ENCODE data around the gene TMEM63C.

TMEM63C gene

DNA sequence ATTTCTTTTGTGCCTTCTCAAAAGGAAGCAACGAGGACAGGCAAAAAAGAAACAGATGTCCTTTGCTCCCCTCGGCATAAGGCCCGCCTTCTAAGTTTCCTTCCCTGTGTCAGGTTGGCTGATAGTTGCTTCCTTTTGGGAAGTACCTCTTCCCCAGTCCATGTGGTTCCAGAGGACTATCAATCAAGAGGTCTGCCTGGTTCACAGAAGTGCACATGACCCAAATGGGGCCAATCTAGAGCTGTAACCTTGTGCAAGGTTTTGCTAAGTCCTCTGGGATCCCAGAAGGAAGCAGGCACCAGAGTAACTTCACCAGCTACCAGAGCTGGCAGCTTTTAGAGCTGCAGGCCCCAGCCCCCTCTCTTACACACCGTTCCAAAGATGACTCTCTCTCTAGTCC lies 42.6 kb downstream of the TMEM63C start:
- no peak for DNase-seq

DNA sequence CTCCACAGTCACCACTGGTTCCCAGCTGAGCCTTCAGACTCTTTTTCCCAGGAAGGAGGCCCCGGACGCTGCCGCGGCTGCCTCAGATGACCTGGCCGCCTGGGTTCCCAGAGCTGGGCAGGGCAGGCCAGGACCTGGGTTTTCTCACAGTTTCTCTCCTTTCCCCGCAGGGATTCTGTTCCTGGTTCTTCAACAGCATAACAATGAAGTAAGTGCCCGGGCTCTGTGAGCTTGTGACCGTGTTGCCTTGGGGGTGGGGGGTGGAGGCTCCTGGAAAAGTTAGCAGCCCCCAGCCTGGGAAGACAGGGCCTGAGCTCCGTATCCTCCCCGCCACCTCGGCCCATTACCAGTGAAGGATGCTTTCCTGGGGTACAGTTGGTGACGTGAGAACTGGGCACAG lies 43.7 kb downstream of the TMEM63C start:
- DNase-seq: no peak

DNA sequence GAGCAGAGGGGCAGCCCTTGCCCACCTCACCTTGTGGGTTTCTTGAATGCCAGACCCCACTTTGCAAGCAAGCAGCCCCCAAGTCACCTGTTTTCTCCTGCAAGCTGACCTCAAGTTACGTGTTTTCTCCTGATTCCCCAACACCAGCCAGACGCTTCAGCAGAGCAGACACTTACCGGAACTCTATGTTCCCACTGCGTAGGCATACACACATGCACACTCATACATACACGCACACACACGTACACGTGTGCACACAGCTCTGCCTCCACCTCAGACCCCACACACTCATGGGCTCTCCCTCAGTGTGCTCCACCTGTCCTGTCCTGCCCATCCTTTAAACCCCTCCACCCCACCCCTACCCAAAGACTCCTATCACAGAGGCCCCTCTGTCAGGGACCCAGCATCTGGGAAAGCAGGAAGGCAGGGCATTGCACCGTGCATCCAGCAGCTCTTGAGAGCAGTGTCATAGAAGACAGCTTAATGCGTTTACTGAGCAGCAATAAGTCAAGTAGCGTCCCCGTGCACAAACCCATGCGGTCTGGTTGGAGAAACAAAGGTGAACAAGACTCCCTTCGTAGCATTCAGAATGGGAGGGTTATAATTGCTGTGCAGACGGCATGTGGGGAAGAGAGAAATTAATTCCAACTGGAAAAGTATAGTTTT lies 44.4 kb downstream of the TMEM63C start:
- DNase-seq: no peak

DNA sequence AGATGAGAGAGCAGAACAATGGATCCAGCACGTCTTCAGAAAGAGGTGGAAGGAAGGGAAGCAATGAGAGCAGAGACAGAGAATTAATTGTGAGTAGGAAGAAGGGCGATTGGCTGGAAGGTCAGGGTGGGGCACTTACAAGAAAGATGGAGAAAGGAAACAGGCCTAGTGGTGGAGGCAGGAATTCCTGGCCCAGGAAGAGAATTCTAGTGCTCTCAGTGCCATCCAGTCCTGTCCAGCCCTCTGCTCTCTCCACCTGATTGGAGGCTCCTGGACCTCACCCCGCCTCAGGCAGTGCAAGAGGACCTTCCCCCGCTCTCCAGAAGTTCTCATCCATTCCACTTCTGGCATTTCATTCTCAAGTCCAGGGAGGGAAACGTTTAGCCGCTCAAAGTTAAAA lies 46.5 kb downstream of the TMEM63C start:
- no peak for DNase-seq

DNA sequence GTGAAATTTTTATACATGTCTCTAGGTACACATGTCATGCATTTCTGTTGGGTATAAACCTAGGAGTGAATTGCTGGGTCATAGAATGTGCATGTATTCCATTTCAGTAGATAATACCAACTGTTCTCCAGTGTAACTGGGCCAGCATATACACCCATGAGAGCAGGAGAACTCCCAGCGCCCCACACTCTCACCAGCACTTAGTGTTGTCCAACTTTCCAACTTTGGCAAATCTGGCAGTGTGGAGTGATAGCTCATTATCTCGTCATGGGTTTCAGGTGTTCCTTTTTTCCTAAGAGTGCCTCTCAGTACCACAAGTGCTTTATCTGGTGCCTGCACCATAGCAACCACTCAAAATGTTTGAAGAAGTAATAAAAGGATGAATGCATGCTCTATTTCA lies 49.3 kb downstream of the TMEM63C start:
- no peak for DNase-seq

DNA sequence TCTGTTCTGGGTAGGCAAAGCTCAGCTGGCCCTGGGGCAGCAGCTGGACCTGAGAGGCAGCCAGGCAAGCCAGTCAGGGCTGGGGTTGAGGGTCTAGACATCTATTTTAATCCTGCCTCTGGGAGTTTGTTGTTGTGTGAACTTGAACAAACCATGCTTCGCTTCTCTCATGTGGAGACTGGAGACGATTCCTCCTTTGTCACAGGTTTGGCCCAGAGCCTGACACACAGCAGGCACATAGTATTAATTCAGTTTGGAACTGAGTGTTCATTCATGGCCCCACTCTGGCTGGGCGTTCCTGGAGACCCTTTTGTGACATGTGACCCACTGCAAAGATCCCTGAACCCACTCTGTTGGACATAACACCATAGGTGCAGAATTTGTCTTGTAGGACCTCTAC lies 50.1 kb downstream of the TMEM63C start:
- DNase-seq: no peak

DNA sequence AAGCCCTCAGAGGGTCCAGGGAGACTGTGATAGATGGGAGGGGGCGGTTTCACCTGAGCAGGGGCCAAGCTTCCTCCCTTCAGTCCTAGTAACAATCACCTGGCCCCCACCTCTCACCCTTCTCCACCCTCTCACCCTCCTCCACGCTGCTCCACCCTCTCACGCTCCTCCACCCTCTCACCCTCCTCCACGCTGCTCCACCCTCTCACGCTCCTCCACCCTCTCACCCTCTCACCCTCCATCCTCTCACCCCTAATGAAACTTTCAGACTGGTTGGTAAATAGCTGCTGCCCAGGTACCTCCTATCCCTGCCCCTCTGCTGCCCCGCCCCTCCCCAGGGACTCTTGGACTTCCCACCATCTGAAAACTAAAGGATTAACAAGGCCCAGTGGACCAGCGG lies 55.2 kb downstream of the TMEM63C start:
- no peak for DNase-seq

DNA sequence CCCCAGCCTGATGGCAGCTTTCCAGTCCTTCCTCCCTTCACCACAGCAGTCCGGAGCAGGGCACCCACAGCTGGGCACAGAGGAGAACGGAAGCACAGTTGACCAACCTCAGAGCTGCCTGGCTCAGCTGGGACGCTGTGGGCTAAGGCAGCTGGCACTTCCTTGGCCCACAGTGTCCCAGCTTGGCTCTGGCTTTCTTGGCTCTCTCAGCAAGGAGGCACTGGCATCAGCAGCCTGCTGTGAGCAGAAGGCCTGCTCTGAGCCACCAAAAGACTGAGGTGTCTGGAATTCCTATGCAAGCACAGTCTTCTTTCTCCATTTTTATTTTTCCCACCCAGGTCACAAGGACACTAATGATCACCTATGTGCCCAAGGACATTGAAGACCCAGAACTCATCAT lies 56.8 kb downstream of the TMEM63C start:
- no peak for DNase-seq

DNA sequence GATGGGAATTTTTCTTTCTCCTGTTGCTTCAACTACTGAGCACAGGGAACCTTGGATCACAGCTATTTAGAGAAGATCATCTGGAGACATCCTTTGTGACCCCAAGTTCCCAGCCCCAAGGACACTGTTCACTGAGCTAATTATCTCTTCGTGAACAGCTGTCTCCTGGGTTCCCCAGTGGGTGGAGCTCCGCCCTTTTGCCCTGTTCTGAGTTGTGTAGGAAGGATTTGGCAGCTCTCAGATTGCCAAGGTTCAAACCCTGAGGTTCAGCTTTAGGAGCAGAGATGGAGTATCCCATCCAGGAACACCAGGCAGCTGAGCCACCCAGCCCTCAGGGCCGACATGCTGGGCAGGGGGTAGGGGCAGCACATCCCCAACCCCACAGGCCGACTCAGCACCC lies 57.4 kb downstream of the TMEM63C start:
- DNase-seq: no peak

DNA sequence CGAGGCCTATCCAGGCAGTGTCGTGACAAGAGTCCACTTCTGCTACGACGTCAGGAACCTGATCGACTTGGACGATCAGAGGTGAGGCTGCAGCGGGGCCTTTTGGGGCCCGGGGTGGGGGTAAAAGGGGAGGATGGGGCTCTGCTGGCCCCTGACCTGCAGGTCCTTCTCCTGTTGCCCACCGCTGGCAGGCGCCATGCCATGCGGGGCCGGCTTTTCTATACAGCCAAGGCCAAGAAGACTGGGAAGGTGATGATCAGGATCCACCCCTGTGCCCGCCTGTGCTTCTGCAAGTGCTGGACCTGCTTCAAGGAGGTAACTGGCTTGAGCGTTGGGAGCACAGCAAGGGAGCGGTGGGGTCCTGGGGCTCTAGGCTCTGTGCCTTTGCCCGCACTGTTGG lies 57.8 kb downstream of the TMEM63C start:
- DNase-seq: no peak

DNA sequence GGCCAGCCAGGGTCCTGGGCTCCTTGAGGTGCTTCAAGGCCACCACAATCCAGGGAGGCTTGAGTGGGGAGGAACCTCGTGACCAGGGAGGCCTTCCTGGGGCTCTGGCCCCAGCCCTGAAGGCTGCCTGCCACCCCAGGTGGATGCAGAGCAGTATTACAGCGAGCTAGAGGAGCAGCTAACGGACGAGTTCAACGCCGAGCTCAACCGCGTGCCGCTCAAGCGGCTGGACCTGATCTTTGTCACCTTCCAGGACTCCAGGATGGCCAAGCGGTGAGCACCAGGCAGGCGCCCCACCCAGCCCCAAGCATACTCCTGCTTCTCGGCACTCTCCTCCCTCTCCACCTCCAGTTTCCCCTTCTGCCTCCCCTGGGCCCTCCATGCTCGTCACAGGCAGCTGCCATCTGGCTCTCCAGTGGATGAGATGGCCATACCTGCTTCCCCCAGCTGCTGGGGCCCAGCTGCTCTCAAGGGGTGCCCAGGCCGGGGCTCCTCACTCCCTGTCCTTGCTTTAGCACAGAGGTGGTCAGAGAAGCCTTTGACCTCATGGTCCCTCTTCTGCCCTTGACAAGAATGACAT lies 58.8 kb downstream of the TMEM63C start:
- DNase-seq: no peak

DNA sequence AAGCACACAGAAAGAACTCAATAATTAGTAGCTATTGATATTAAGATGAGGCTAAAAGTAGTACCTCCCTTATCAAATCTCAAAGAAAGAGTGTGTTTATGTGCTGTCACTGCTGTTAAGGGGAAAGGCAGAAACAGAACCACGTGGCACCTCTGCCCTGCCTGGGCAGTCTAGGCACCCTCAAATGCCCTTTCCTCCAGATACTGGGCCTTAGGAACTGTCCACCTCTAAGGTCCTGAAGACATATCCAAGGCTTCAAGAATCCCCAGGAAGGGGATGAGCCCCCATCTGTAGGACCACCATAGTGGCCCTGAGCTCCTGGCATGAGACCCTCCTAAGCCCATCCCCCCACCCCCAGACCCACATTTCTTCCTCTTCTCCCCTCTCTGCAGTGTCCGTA lies 60.4 kb downstream of the TMEM63C start:
- no peak for DNase-seq

DNA sequence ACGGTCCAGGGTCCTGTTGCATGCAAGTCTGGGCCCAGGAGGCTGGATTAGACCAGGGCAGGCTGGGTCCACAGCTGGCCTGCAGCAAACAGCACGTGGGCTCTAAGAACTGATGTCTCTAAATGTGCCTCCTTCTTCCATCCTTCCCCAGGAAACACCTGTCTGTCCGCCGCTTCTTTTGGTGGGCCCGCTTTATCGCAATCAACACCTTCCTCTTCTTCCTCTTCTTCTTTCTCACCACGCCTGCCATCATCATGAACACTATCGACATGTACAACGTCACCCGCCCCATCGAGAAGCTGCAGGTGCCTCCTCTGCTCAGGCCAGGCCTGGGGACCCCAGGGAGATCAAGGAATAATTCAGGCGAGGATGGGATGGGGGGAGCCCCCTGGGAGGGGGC lies 61.2 kb downstream of the TMEM63C start:
- no peak for DNase-seq

DNA sequence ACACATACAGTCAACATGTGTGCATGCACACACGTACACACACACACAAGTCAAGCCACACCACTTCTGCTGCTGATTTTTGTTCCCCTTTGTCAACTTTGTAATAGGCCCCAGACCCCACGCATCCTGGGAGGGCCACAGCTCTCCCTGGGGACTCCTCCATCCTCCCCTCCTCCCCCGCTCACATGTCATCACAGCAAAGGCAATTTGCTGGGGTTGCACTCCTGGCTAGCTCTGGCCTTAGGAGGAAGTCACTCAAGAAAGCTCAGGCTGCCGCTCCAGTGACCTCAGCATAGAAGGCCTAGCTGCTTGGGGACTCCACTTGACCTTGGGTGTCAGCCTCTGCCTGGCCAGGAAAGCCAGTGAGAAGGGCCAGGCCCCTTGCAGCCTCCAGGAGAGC lies 62.3 kb downstream of the TMEM63C start:
- no peak for DNase-seq

DNA sequence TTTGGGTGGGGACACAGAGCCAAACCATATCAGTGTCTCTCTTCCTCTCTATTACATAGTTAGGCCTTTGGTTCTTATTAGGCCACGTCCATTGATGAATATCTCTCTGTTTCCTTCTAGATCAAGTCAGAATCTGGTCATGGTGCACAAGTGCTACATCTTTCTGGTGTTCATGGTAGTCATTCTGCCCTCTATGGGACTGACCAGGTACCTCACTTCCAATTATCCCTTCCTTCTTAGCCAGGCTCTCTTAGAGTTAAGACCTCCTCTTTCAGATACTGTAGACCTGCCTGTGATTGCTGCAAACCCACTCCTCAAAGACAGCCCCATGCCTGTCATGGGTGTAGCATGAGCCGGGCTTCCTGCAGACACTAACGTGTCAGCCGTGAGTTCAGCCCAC lies 64.2 kb downstream of the TMEM63C start:
- DNase-seq: no peak

DNA sequence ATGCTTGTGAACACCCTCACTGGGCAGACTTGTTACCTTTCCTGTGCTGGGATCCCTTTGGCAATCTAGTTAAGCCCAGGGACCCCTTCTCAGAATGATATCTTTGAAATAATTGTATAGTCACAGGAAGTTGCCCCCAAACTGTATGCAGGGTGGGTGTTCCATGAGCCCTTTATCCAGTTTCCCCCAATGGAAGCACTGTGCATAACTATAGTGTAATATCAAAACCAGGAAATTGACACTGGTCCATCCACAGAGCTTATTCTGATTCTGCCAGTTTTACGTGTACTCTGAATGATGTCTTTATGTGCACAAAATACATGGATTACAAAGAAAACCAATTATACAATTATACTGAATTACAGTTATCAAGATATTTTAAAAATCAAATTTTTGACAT lies 65.2 kb downstream of the TMEM63C start:
- no peak for DNase-seq

DNA sequence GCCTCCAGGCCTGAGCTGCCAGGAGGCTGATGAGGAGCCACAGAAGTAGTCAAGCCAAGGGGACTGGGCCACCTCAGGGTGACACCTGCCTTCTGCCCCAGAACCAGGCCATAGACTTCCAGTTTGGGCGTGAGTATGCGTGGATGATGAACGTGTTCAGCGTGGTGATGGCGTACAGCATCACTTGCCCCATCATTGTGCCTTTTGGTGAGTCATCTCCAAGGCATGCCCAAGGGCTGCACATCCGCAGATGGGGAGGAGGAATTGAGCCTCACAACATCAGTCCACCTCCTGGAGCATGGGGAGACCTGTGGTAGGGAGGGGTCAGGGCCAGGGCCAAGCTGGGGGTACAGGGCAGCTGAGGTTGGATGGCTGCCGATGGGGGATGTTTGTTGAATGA lies 67.1 kb downstream of the TMEM63C start:
- no peak for DNase-seq

DNA sequence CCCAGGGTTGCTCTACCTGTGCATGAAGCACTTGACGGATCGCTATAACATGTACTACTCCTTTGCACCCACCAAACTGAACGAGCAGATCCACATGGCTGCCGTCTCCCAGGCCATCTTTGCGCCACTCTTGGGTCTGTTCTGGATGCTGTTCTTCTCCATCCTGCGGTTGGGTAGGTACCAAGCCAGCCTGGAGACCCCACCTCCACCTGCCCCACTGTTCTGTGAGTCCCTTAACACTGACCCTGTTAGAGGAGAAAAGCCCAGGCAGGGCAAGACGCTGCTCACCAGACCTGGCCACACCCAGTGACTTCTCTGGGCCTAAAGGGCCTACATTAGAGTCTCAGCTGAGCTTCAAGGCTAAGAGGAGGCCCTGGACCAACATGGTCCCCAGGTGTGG lies 67.7 kb downstream of the TMEM63C start:
- no peak for DNase-seq

DNA sequence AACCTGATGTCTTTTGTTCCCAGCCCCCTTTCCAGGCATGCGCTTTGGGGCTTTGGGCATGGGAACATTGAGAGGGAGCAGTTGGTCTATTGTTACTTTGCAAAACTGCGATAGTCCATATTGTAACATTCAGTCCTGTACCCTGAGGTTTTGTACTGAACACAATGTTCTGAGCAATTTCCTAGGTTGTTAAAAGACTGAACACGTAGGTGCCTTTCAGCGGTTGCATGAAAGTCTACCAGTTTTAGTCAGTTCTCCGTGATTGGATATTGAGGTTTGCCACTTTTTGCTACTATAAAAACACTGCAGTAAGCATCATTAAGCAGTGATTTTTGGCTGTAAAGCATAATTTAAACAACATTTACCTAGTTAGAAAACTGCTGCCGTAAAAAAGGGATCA lies 69.3 kb downstream of the TMEM63C start:
- DNase-seq: no peak

DNA sequence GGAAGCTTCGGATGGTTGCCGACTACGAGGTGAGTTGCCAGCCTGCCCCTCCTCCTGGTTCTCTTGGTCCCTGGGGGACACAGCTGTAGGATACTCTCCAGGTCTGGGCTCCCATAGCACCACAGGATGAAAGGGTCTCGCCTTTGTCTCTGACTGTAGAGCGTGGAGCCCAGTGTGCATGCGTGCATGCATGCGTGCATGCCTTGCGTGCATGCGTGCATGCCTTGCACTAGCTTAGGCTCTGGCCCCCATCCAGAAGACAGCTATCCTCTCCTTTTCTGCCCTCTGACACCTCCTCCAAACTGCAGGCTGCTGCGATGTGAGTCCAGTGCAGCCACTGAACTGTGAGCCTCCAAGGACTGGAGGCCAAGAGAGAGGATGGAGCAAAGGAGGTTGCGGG lies 70.3 kb downstream of the TMEM63C start:
- DNase-seq: no peak

DNA sequence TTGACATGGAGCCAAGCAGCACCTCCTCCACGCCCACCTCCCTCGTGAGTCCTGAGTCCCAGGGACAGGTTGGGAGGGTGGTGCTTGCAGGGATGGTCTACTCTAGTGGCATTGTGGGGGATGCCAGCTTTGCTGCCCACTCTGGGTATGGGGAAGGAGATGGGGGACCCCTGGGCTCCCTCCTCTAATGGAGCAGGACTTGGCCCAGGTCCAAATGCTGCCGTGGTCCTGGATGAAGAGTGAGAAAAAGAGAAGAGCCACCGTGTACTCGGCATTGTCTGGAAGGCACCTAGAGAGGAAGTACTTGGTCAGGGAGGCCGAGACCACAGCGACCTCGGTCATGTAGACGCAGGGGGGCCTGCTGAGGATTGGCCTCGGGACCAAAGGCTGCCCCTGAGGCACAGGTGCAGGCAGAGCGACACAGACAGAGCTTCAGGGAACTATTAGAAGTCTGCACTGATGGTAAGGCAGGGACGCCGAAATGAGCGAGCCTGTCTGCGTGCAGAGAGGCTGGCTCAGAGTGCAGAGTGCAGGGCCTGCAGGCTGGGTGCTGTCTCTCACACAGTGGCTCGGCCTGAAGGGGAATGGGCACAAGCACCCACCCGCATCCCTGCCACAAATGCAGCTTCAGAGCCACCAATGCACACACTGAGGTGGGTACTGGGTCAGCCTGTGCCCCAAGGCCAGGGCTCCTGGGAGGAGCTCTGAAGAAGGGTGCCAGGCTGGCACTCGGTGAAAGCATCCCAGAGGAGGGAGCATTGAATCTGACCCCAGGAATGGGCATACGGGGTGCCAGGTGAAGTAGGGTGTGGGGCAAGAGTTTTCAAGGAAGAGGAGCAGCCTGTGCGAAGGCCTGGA lies 72.0 kb downstream of the TMEM63C start:
- DNase-seq: no peak

DNA sequence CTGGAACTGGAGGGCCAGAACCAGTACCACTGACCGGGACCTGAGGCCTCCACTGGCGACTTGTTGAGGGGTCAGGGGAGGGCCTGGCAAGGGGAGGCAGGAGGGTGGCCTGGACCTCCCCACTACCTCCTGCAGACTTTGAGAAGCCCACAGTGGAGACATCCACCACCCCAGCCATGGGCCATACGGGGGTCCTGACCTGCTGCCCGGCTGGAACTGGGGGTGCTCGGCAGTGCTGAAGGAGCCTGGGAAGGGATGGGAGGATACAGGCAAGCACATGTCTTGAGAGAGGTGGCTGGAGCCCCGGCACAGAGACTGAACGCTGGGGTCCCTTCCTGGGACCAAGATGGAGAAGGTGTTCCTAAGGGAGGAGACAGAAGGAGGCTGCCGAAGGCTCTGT lies 75.1 kb downstream of the TMEM63C start:
- DNase-seq: no peak

DNA sequence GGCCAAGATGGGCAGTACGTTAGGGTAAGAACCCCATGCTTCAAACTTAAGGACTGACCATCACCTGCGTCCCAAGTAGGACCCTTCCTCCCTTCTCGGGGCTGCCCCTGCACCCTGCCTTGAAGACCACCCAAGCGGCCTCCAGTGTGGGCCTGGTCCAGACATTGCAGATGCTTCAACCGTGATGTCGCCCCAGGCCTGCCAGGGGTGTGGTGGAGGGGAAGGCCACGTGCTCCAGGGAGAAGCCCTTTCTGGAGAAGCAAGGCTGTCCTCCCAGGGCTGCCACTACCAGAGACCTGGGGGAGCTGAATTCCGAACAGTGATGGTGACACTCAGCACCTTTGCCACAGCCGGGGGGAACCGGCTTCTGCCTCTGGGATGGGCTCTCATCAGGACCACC lies 76.1 kb downstream of the TMEM63C start:
- no peak for DNase-seq

DNA sequence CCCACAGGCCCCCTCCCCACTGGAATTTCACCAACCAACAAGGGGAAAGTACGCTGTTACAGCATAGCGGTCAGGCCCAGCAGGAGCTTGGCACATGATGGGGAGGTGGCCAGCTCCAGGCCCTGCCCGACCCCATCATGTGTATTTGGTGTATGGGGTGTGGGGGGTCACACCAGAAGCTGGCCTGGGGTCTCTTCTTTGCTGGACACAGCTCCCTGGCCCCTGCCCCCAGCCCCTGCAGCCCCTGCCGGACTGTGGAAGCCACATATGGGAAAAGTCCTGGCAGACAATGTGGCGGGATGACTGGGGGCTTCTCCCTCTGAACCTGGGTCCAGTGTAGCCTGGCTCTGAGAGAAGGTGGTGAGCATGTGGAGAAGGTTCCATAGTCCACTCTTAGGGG lies 77.0 kb downstream of the TMEM63C start:
- DNase-seq: no peak
